Measurements from ENCODE around the gene TRAPPC10.

TRAPPC10 gene

GRCh38 chr21:44082648-44083440 is 70.7 kb downstream of the TRAPPC10 start:
- DNase-seq (ENCODE audit: insufficient read length, low spot score) (no peak), FAIRE-seq (no peak)
- no peak for TF ChIP-seq CTCF (IDR thresholded peaks at IDR 0.05; ENCODE audit: insufficient read depth, missing control alignments)

- DNase-seq (ENCODE audit: insufficient read length, low spot score) (no peak), FAIRE-seq (no peak)
- TF ChIP-seq CTCF (IDR thresholded peaks at IDR 0.05; ENCODE audit: insufficient read depth, missing control alignments) = no peak
Measured at GRCh38 chr21:44083631-44084291, 71.7 kb downstream of the TRAPPC10 start.

- DNase-seq (ENCODE audit: insufficient read length, low spot score) (no peak), FAIRE-seq (no peak)
- no peak for TF ChIP-seq CTCF (IDR thresholded peaks at IDR 0.05; ENCODE audit: insufficient read depth, missing control alignments)
Measured at GRCh38 chr21:44084496-44085241, 72.6 kb downstream of the TRAPPC10 start.

GRCh38 chr21:44085491-44086321 is 73.6 kb downstream of the TRAPPC10 start:
- no peak for FAIRE-seq
- no peak for TF ChIP-seq CTCF (IDR thresholded peaks at IDR 0.05; ENCODE audit: insufficient read depth, missing control alignments)
- DNase-seq (ENCODE audit: insufficient read length, low spot score) = no peak

- no peak for FAIRE-seq
- no peak for TF ChIP-seq CTCF (IDR thresholded peaks at IDR 0.05; ENCODE audit: insufficient read depth, missing control alignments)
- DNase-seq (ENCODE audit: insufficient read length, low spot score) = no peak
Measured at GRCh38 chr21:44086636-44087425, 74.7 kb downstream of the TRAPPC10 start.
